ENCODE measurements around the gene DCXR. TPM values are rescaled to one million over a fixed set of nuclear protein-coding genes. Genes with fewer than 3 reads are reported as not detected.

Gene DCXR
- total and polyA plus RNA-seq, 2 of the 13 experiments (the other 11 are each of a cell fraction or from before 2014, with no cell fraction given) = 287 to 311 TPM

DNA sequence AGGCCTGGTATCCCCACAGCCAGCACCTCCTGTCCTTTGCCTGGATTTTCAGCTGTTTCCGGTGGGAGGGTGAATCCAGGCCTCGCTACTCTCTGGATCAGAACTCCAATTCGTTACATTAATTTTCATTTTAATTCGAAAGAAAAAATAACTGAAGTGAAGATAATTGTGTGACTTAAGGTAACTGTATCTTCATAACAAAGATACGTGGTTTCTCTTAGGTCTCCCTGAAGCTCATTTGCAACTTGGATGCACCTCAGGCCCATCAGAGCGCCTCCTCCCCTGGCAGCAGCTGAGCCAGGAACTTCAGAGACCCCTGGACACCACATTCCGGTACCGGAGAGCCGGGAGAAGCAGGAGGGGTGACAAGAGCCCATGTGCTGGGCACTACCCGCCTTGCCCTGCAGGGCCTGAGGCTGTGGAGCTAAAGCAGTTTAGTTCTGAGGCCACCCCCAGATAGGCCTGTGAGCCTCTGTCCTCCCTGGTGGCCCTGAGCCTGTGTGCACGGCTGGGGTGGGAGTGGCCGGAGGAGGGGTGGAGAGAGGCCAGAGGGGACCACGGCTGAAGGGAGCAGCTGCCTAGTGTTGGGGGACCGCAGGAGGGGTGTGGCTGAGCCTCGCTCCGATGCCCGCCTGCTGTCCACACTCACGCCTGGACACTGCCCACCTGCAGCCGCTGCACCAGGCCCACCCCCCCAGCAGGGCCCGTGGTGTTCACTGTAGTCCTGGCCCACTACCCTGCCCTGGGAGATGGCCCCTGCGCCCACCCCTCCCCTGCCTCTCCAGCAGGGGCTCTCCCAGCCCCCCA is 39.5 kb upstream of the DCXR start (continued):
- TF ChIP-seq HNF1B (CRISPR knock-in tag; IDR thresholded peaks at IDR 0.05) (0 out of 2 replicates have a peak, but pooled peaks have one; percentile 30), ZNF709 (CRISPR knock-in tag; IDR thresholded peaks at IDR 0.05) (no peak), HNRNPL (IDR thresholded peaks at IDR 0.05; ENCODE audit: low read depth, low read length) (peak; percentile 82), ZNF274 (CRISPR knock-in tag; IDR thresholded peaks at IDR 0.05) (peak; percentile 7; the same call in 1 of the 2 replicates), POLR2A (IDR thresholded peaks at IDR 0.05; ENCODE audit: insufficient read depth in 1 of 2, low read depth in 2 of 2, low read length in 2 of 2) (peak; percentile 60 to 80), GABPB1 (CRISPR knock-in tag; IDR thresholded peaks at IDR 0.05) (peak; percentile 16; the same call in 1 of the 2 replicates), ATRX (CRISPR knock-in tag; IDR thresholded peaks at IDR 0.05; ENCODE audit: borderline replicate concordance) (no peak), ZSCAN12 (CRISPR knock-in tag; IDR thresholded peaks at IDR 0.05) (no peak), KDM2A (CRISPR knock-in tag; IDR thresholded peaks at IDR 0.05; ENCODE audit: borderline replicate concordance, low read depth) (peak; percentile 78), ZNF713 (CRISPR knock-in tag; IDR thresholded peaks at IDR 0.05) (0 out of 2 replicates have a peak, but pooled peaks have one; percentile 35), ZC3H4 (CRISPR knock-in tag; IDR thresholded peaks at IDR 0.05; ENCODE audit: borderline replicate concordance) (0 out of 2 replicates have a peak, but pooled peaks have one; percentile 61), ZNF281 (CRISPR knock-in tag; IDR thresholded peaks at IDR 0.05; ENCODE audit: borderline replicate concordance) (peak; percentile 16; the same call in 1 of the 2 replicates), RAD21 (CRISPR knock-in tag; IDR thresholded peaks at IDR 0.05) (peak; percentile 56), ZNF441 (CRISPR knock-in tag; IDR thresholded peaks at IDR 0.05; ENCODE audit: borderline replicate concordance) (no peak), SALL1 (CRISPR knock-in tag; IDR thresholded peaks at IDR 0.05) (peak; percentile 34; the same call in 1 of the 2 replicates), ZNF572 (CRISPR knock-in tag; IDR thresholded peaks at IDR 0.05) (peak; percentile 25; the same call in 1 of the 2 replicates), CHD4 (IDR thresholded peaks at IDR 0.05; ENCODE audit: borderline replicate concordance, low read length) (no peak), POLR2G (IDR thresholded peaks at IDR 0.05; ENCODE audit: low read depth, low read length) (peak; percentile 50), NR2F2 (IDR thresholded peaks at IDR 0.05; ENCODE audit: borderline replicate concordance, low read depth) (0 out of 2 replicates have a peak, but pooled peaks have one; percentile 2)
- TF ChIP-seq, protein P1, sequence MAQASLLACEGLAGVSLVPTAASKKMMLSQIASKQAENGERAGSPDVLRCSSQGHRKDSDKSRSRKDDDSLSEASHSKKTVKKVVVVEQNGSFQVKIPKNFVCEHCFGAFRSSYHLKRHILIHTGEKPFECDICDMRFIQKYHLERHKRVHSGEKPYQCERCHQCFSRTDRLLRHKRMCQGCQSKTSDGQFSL (CRISPR knock-in tag; IDR thresholded peaks at IDR 0.05) = peak; percentile 64; the same call in 1 of the 2 replicates
- TF ChIP-seq, protein P2, sequence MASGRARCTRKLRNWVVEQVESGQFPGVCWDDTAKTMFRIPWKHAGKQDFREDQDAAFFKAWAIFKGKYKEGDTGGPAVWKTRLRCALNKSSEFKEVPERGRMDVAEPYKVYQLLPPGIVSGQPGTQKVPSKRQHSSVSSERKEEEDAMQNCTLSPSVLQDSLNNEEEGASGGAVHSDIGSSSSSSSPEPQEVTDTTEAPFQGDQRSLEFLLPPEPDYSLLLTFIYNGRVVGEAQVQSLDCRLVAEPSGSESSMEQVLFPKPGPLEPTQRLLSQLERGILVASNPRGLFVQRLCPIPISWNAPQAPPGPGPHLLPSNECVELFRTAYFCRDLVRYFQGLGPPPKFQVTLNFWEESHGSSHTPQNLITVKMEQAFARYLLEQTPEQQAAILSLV (CRISPR knock-in tag; IDR thresholded peaks at IDR 0.05; ENCODE audit: borderline replicate concordance) = 0 out of 2 replicates have a peak, but pooled peaks have one; percentile 24
